SK-N-SH (cell line): ENCODE measurements around the gene COX6A1. TPM values are rescaled to one million over a fixed set of nuclear protein-coding genes. Genes with fewer than 3 reads are reported as not detected.
A peak's percentile ranks its signal among the peaks of the same experiment; 100 is the strongest.

Experiments used
- CTCF ChIA-PET: fragments of 300-600, 350-600 bp; formaldehyde crosslinking; extraction: SDS; loops from one replicate; lab custom pipeline; 2021; lab: Yijun Ruan, JAX
- POLR2A ChIA-PET: fragments of 350-600 bp; sonication (Branson Sonifier 250); formaldehyde crosslinking; extraction: SDS; loops from one replicate; lab custom pipeline; 2020; ENCODE audit warnings: antibody characterized with exemption, inconsistent platforms; lab: Yijun Ruan, JAX
- DNase-seq: peaks from one replicate; pipeline ENCODE4 v3.0.0; 2012
- H2AFZ ChIP-seq: fragments of 200-600 bp; sonication (generic); 2 replicates; pipeline ENCODE4 v1.8.1; 2016; ENCODE audit warnings: antibody characterized with exemption, mild to moderate bottlenecking, low read depth
- H3F3A ChIP-seq: fragments of 200-600 bp; sonication (generic); replicated peaks from 2 replicates; pipeline ENCODE3; 2016; ENCODE audit warnings: antibody characterized with exemption, mild to moderate bottlenecking; ENCODE audit not compliant: insufficient read depth
- H3K27ac ChIP-seq, 2 experiments: fragments of 200-500 bp in 1 of 2; fragments of 200-600 bp in 1 of 2; sonication (Bioruptor generic) in 1 of 2; sonication (generic), shearing (Covaris generic) in 1 of 2; 2 replicates each; pipeline versions ENCODE4 v1.5.1 to v1.6.1; 2014 to 2016; ENCODE audit warnings: low read depth in 2 of 2, inconsistent platforms in 1 of 2, low read length in 1 of 2, mild to moderate bottlenecking in 1 of 2, mixed read lengths in 1 of 2
- H3K27me3 ChIP-seq: fragments of 200-600 bp; sonication (generic), shearing (Covaris generic); 2 replicates; pipeline ENCODE4 v1.6.1; 2016; ENCODE audit warnings: mixed run types; ENCODE audit not compliant: insufficient read depth
- H3K36me3 ChIP-seq, 2 experiments: fragments of 200-500 bp in 1 of 2; fragments of 200-600 bp in 1 of 2; sonication (Bioruptor generic) in 1 of 2; sonication (generic) in 1 of 2; replicated peaks in 1 of 2; 2 replicates each; pipeline versions ENCODE3 to v1.5.1; 2014 to 2016; ENCODE audit warnings: low read length in 1 of 2, mild to moderate bottlenecking in 1 of 2; ENCODE audit not compliant: insufficient read depth in 2 of 2, control insufficient read depth in 1 of 2
- H3K4me1 ChIP-seq, 2 experiments: fragments of 200-500 bp in 1 of 2; fragments of 200-600 bp in 1 of 2; sonication (Bioruptor generic) in 1 of 2; sonication (generic), shearing (Covaris generic) in 1 of 2; 2 replicates each; pipeline versions ENCODE4 v1.5.1 to v1.6.1; 2014 to 2016; ENCODE audit warnings: low read depth in 1 of 2, low read length in 1 of 2, mixed run types in 1 of 2; ENCODE audit not compliant: insufficient read depth in 2 of 2, control insufficient read depth in 1 of 2
- H3K4me2 ChIP-seq: fragments of 200-600 bp; sonication (generic), shearing (Covaris generic); 2 replicates; pipeline ENCODE4 v1.6.1; 2017; ENCODE audit warnings: mixed run types
- H3K4me3 ChIP-seq, 2 experiments: fragments of 200-500 bp in 1 of 2; fragments of 200-600 bp in 1 of 2; sonication (Bioruptor generic) in 1 of 2; sonication (generic), shearing (Covaris generic) in 1 of 2; 2 replicates each; pipeline versions ENCODE4 v1.5.1 to v1.8.1; 2014 to 2016; ENCODE audit warnings: low read depth in 2 of 2, inconsistent platforms in 1 of 2, low read length in 1 of 2, mild to moderate bottlenecking in 1 of 2, mixed read lengths in 1 of 2, moderate library complexity in 1 of 2
- H3K79me2 ChIP-seq: fragments of 200-600 bp; sonication (generic); 2 replicates; pipeline ENCODE4 v1.8.1; 2017; ENCODE audit warnings: mild to moderate bottlenecking; ENCODE audit not compliant: insufficient read depth
- H3K9ac ChIP-seq: fragments of 200-600 bp; sonication (generic); 2 replicates; pipeline ENCODE4 v1.6.1; 2017; ENCODE audit warnings: mixed run types
- H3K9me2 ChIP-seq: fragments of 200-600 bp; sonication (generic); 2 replicates; pipeline ENCODE4 v1.6.1; 2017; ENCODE audit warnings: mixed run types
- H3K9me3 ChIP-seq: fragments of 200-600 bp; sonication (generic); 2 replicates; pipeline ENCODE4 v1.6.1; 2017; ENCODE audit warnings: mixed run types, mild to moderate bottlenecking, moderate library complexity
- H4K20me1 ChIP-seq: fragments of 200-600 bp; sonication (generic); 2 replicates; pipeline ENCODE4 v1.6.1; 2017; ENCODE audit warnings: mild to moderate bottlenecking, mixed run types; ENCODE audit not compliant: insufficient read depth
- CHD2 ChIP-seq: fragments of 150-350 bp; IDR thresholded peaks from 2 replicates; pipeline ENCODE4 v1.6.1; 2018; ENCODE audit warnings: low read length; ENCODE audit not compliant: partially characterized antibody
- FOSL2 ChIP-seq: IDR thresholded peaks from 2 replicates; pipeline ENCODE4 v1.4.0; 2012; ENCODE audit warnings: low read depth, mild to moderate bottlenecking, moderate library complexity, borderline replicate concordance
- FOXM1 ChIP-seq: IDR thresholded peaks from 2 replicates; pipeline ENCODE4 v1.4.0; 2012; ENCODE audit warnings: low read depth, mild to moderate bottlenecking
- GABPA ChIP-seq: IDR thresholded peaks from 2 replicates; pipeline ENCODE4 v1.4.0; 2012; ENCODE audit warnings: low read depth, mild to moderate bottlenecking
- GATA2 ChIP-seq: sonication (generic); formaldehyde crosslinking; IDR thresholded peaks from 2 replicates; pipeline ENCODE4 v1.5.0; 2020; ENCODE audit warnings: mild to moderate bottlenecking, missing genetic modification reagents
- JUND ChIP-seq: IDR thresholded peaks from 2 replicates; pipeline ENCODE4 v1.4.0; 2012
- MXI1 ChIP-seq: IDR thresholded peaks from 2 replicates; pipeline ENCODE4 v1.6.1; 2012; ENCODE audit warnings: mild to moderate bottlenecking, low read depth, low read length, improper control_type of control experiment
- NRF1 ChIP-seq: IDR thresholded peaks from 2 replicates; pipeline ENCODE4 v1.6.1; 2012; ENCODE audit warnings: low read depth, mild to moderate bottlenecking, low read length
- POLR2AphosphoS5 ChIP-seq: IDR thresholded peaks from 2 replicates; pipeline ENCODE4 v1.6.1; 2012; ENCODE audit warnings: low read depth, low read length
- RFX5 ChIP-seq: IDR thresholded peaks from 2 replicates; pipeline ENCODE4 v1.6.1; 2012; ENCODE audit warnings: mild to moderate bottlenecking, improper control_type of control experiment, low read length
- SIN3A ChIP-seq: IDR thresholded peaks from 2 replicates; pipeline ENCODE4 v1.6.1; 2012; ENCODE audit warnings: low read depth, mild to moderate bottlenecking, low read length, moderate library complexity, borderline replicate concordance
- TAF1 ChIP-seq: IDR thresholded peaks from 2 replicates; pipeline ENCODE4 v1.6.1; 2012; ENCODE audit warnings: low read depth, mild to moderate bottlenecking, low read length, moderate library complexity, borderline replicate concordance
- TEAD4 ChIP-seq: IDR thresholded peaks from 2 replicates; pipeline ENCODE4 v1.4.0; 2012; ENCODE audit warnings: mild to moderate bottlenecking, borderline replicate concordance; ENCODE audit not compliant: insufficient read depth
- YY1 ChIP-seq: IDR thresholded peaks from 2 replicates; pipeline ENCODE4 v1.4.0; 2012; ENCODE audit warnings: low read depth, mild to moderate bottlenecking
- WGBS: methylation state at CpG from one replicate; pipeline ENCODE4 v1.1.6; 2017; ENCODE audit warnings: low lambda C conversion rate; 5-methylcytosine and 5-hydroxymethylcytosine counted together
- polyA plus RNA-seq, 3 experiments: library from polyadenylated mRNA; depleted of rRNA; stranded (reverse); fragments of >200 nt; gene quantifications; 2 replicates each; pipeline ENCODE4 v1.2.3, GENCODE V29; 2012
- TF ChIP-seq, protein P1 (sequence below): IDR thresholded peaks from 2 replicates; pipeline ENCODE4 v1.6.1; 2012; ENCODE audit warnings: mild to moderate bottlenecking, low read depth, low read length, moderate library complexity
- TF ChIP-seq, protein P2 (sequence below): fragments of 200-600 bp; sonication (generic); IDR thresholded peaks from 2 replicates; pipeline ENCODE4 v1.6.1; 2017; ENCODE audit warnings: antibody characterized with exemption, mild to moderate bottlenecking, moderate library complexity
- TF ChIP-seq, protein P3 (sequence below): fragments of 150-350 bp; IDR thresholded peaks from 2 replicates; pipeline ENCODE4 v1.6.1; 2017; ENCODE audit warnings: antibody characterized with exemption, low read length, low read depth, borderline replicate concordance
- TF ChIP-seq, protein P4 (sequence below): IDR thresholded peaks from 2 replicates; pipeline ENCODE4 v1.4.0; 2012; ENCODE audit warnings: low read depth, borderline replicate concordance
- TF ChIP-seq, protein P5 (sequence below): fragments of 150-350 bp; IDR thresholded peaks from 2 replicates; pipeline ENCODE4 v1.6.1; 2016; ENCODE audit warnings: mild to moderate bottlenecking, low read depth, low read length
- TF ChIP-seq, protein P6 (sequence below): IDR thresholded peaks from 2 replicates; pipeline ENCODE4 v1.4.0; 2012; ENCODE audit warnings: low read depth, borderline replicate concordance

COX6A1 gene
- polyA plus RNA-seq, 1 of the 3 experiments (the other 2 are of a cell fraction) = 1,199 TPM

DNA sequence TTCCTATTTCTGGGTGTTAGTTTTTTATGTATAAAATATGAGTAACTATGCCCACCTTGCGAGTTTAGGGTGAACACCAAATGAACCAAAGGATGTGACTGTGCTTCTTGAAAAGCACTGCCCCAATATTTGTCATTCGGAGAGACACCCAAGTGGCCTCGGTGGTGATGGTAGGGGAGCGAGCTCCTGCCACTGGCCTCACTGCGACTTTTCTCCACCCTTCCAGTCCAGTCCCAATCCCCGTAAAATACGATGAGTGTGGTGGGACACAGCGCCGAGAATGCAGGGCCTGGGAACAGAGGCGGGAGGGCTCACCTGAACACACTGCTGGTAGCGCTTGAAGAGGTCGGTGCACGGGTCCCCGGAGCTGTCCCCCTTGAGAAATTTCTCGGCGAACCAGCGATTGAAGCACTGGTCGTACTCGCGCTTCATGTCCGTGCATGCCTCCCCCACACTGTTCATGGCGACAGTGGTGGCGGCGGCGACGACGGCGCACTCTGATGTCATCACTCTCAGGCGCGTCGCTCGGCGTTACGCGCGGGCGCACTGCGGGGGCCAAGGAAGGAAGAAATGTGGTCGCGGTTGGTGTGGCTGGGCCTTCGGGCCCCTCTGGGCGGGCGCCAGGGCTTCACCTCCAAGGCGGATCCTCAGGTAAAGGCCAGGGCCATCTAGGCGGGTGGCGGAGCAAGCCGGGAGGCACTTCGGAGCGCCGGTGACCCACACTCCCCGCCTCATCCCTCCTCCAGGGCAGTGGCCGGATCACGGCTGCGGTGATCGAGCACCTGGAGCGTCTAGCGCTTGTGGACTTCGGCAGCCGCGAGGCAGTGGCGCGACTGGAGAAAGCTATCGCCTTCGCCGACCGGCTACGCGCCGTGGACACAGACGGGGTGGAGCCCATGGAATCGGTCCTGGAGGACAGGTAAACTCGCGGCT, 8.3 kb downstream of the COX6A1 start, which contains the start of the genes GATC and TRIAP1:
Gene GATC (plus strand): TSS at position 534 of the 933 bp plus-strand sequence. CDS start 37 bp downstream, at position 571.
Gene TRIAP1 (minus strand): TSS at position 474 of the 933 bp plus-strand sequence. CDS start 12 bp downstream, at position 462.
- POLR2A ChIA-PET = interaction anchor here (0.6 kb wide), 1 partner anchor 261 kb away, joined by 3 read pairs; no protein-coding TSS in a partner anchor
- H3K4me1 ChIP-seq = peaks cover 0 to 9% of the 10 kb centered on the region in 2 experiments; a peak in 2 of 4 replicates
- H3K9me2 ChIP-seq = no peaks in the 10 kb centered on the region
- H3K4me3 ChIP-seq = peak within 1 kb of the TSS; percentile 65 to 98
- no peaks in the 10 kb centered on the region for H3K27me3 ChIP-seq
- peaks cover 36% of the 10 kb centered on the region for H3F3A ChIP-seq
- CTCF ChIA-PET = interaction anchor here (1.2 to 1.5 kb wide), 2 partner anchors 10 to 144 kb away, joined by 4 read pairs; partner anchors contain the start of gene SIRT4
- peaks cover 20 to 55% of the 10 kb centered on the region in 2 experiments for H3K36me3 ChIP-seq
- peak within 1 kb of the TSS; percentile 89 for H3K9ac ChIP-seq
- whole genome bisulfite sequencing = 2% methylated on average over 21 of the region's 73 CpGs
- peak within 1 kb of the TSS; percentile 94 for H2AFZ ChIP-seq
- H4K20me1 ChIP-seq = no peaks in the 10 kb centered on the region
- H3K4me2 ChIP-seq = peak within 1 kb of the TSS; percentile 80
- no peaks in the 10 kb centered on the region for H3K9me3 ChIP-seq
- H3K27ac ChIP-seq = peak within 1 kb of the TSS; percentile 68 to 88
- DNase-seq = peak; percentile 91
- peaks cover 95% of the 10 kb centered on the region for H3K79me2 ChIP-seq
- no peak for TF ChIP-seq FOSL2
- TF ChIP-seq FOXM1 = no peak
- TF ChIP-seq SIN3A = peak; percentile 98
- TF ChIP-seq GABPA = no peak; the same call in 1 of the 2 replicates
- TF ChIP-seq, protein P1, sequence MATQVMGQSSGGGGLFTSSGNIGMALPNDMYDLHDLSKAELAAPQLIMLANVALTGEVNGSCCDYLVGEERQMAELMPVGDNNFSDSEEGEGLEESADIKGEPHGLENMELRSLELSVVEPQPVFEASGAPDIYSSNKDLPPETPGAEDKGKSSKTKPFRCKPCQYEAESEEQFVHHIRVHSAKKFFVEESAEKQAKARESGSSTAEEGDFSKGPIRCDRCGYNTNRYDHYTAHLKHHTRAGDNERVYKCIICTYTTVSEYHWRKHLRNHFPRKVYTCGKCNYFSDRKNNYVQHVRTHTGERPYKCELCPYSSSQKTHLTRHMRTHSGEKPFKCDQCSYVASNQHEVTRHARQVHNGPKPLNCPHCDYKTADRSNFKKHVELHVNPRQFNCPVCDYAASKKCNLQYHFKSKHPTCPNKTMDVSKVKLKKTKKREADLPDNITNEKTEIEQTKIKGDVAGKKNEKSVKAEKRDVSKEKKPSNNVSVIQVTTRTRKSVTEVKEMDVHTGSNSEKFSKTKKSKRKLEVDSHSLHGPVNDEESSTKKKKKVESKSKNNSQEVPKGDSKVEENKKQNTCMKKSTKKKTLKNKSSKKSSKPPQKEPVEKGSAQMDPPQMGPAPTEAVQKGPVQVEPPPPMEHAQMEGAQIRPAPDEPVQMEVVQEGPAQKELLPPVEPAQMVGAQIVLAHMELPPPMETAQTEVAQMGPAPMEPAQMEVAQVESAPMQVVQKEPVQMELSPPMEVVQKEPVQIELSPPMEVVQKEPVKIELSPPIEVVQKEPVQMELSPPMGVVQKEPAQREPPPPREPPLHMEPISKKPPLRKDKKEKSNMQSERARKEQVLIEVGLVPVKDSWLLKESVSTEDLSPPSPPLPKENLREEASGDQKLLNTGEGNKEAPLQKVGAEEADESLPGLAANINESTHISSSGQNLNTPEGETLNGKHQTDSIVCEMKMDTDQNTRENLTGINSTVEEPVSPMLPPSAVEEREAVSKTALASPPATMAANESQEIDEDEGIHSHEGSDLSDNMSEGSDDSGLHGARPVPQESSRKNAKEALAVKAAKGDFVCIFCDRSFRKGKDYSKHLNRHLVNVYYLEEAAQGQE = no peak
- TF ChIP-seq TEAD4 = no peak
- TF ChIP-seq TAF1 = peak; percentile 86
- TF ChIP-seq, protein P2, sequence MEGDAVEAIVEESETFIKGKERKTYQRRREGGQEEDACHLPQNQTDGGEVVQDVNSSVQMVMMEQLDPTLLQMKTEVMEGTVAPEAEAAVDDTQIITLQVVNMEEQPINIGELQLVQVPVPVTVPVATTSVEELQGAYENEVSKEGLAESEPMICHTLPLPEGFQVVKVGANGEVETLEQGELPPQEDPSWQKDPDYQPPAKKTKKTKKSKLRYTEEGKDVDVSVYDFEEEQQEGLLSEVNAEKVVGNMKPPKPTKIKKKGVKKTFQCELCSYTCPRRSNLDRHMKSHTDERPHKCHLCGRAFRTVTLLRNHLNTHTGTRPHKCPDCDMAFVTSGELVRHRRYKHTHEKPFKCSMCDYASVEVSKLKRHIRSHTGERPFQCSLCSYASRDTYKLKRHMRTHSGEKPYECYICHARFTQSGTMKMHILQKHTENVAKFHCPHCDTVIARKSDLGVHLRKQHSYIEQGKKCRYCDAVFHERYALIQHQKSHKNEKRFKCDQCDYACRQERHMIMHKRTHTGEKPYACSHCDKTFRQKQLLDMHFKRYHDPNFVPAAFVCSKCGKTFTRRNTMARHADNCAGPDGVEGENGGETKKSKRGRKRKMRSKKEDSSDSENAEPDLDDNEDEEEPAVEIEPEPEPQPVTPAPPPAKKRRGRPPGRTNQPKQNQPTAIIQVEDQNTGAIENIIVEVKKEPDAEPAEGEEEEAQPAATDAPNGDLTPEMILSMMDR = no peak
- TF ChIP-seq, protein P3, sequence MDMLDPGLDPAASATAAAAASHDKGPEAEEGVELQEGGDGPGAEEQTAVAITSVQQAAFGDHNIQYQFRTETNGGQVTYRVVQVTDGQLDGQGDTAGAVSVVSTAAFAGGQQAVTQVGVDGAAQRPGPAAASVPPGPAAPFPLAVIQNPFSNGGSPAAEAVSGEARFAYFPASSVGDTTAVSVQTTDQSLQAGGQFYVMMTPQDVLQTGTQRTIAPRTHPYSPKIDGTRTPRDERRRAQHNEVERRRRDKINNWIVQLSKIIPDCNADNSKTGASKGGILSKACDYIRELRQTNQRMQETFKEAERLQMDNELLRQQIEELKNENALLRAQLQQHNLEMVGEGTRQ = no peak
- TF ChIP-seq, protein P4, sequence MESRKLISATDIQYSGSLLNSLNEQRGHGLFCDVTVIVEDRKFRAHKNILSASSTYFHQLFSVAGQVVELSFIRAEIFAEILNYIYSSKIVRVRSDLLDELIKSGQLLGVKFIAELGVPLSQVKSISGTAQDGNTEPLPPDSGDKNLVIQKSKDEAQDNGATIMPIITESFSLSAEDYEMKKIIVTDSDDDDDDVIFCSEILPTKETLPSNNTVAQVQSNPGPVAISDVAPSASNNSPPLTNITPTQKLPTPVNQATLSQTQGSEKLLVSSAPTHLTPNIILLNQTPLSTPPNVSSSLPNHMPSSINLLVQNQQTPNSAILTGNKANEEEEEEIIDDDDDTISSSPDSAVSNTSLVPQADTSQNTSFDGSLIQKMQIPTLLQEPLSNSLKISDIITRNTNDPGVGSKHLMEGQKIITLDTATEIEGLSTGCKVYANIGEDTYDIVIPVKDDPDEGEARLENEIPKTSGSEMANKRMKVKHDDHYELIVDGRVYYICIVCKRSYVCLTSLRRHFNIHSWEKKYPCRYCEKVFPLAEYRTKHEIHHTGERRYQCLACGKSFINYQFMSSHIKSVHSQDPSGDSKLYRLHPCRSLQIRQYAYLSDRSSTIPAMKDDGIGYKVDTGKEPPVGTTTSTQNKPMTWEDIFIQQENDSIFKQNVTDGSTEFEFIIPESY = no peak
- peak; percentile 86 for TF ChIP-seq YY1
- no peak for TF ChIP-seq GATA2 (CRISPR knock-in tag)
- peak; percentile 51; the same call in 1 of the 2 replicates for TF ChIP-seq NRF1
- TF ChIP-seq CHD2 = peak; percentile 79
- peak; percentile 97 for TF ChIP-seq POLR2AphosphoS5
- TF ChIP-seq, protein P5, sequence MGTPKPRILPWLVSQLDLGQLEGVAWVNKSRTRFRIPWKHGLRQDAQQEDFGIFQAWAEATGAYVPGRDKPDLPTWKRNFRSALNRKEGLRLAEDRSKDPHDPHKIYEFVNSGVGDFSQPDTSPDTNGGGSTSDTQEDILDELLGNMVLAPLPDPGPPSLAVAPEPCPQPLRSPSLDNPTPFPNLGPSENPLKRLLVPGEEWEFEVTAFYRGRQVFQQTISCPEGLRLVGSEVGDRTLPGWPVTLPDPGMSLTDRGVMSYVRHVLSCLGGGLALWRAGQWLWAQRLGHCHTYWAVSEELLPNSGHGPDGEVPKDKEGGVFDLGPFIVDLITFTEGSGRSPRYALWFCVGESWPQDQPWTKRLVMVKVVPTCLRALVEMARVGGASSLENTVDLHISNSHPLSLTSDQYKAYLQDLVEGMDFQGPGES = no peak
- no peak for TF ChIP-seq JUND
- TF ChIP-seq, protein P6, sequence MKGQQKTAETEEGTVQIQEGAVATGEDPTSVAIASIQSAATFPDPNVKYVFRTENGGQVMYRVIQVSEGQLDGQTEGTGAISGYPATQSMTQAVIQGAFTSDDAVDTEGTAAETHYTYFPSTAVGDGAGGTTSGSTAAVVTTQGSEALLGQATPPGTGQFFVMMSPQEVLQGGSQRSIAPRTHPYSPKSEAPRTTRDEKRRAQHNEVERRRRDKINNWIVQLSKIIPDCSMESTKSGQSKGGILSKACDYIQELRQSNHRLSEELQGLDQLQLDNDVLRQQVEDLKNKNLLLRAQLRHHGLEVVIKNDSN = no peak
- TF ChIP-seq MXI1 = peak; percentile 98
- TF ChIP-seq RFX5 = no peak
